CD4-positive, alpha-beta T cell treated with Interleukin-2 at 100 ng/mL for 4 hours (primary cell): Measurements from ENCODE around the gene COL18A1.
"Not testable (repeated sequence)": the region's sequence is repeated elsewhere in the genome, so short reads cannot be mapped to it uniquely, and the experiment has no call there.

Source experiments
- DNase-seq: peaks from one replicate; pipeline ENCODE4 v3.0.0-alpha.2; 2020; ENCODE audit warnings: low spot score

The COL18A1 gene

DNA sequence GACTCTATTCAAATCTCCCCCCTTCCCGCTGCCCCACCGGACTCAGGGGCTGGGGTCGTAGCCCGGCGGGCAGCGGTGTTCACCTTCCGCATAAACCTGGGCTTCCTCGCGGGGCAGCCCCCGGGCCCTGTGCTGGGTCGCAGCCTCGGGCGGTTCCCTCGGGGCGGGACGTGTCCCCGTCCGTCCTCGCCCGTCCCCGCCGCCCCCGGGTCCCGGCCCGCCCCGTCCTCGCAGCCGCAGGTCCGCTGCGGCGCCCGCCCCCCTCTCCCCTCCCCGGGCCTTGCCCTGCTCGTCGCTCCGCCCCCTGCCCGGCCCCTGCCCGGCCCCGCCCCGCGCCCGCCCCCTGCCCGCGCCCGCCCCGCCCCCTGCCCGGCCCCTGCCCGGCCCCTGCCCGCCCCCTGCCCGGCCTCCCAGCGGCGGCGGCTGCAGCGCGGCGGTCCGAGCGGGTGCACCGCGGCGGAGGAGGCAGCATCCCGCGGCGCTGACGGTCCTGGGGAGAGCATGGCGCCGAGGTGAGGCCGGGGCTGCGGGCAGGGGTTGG is at the start of gene COL18A1:
COL18A1 (plus strand) TSS at position 436 of the 541 bp plus-strand sequence; CDS start at position 502, 66 bp downstream.
- DNase-seq, result peak; percentile 7

GRCh38 chr21:45355573-45355972 is 49.4 kb upstream of the COL18A1 start:
- DNase-seq, result no peak

- no peak for DNase-seq
Measured at GRCh38 chr21:45356251-45356650, 48.7 kb upstream of the COL18A1 start.

DNA sequence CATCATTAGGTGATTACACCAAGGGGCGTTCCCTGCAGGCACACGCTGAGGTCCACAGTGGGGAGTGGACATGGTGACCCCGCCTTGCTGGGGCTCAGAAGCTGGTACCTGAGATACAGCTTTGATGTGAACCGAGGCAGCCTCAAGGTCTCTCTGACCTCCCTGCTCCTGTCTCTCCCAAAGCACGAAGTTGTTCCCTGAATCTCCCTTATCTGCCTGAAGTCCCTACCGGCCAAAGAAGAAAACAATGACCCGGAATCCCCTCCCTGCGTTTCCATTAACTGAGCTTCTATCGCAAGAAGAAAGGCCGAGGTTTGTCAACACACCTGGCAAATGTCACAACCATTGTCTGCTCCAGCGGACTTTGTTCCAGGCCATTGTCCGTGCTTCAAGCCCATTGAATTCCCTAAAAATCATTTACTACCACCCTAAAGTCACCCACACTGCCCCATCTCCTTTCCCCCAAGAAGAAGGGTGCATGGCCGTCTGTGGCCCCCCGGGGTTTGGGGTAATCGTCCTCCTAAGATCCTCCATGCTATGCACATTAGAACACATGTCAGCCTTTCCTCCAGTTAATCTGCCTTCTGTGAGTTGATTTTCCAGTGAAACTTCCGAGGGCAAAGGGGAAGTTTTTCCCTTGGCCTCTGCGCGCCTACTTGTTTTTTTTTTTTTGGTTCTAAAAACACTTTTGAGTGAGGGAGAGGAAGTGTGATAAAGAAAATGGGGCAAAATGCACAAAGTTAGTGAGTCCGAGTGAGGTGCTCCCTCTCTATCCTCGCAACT is 48.1 kb upstream of the COL18A1 start:
- no peak for DNase-seq

DNA sequence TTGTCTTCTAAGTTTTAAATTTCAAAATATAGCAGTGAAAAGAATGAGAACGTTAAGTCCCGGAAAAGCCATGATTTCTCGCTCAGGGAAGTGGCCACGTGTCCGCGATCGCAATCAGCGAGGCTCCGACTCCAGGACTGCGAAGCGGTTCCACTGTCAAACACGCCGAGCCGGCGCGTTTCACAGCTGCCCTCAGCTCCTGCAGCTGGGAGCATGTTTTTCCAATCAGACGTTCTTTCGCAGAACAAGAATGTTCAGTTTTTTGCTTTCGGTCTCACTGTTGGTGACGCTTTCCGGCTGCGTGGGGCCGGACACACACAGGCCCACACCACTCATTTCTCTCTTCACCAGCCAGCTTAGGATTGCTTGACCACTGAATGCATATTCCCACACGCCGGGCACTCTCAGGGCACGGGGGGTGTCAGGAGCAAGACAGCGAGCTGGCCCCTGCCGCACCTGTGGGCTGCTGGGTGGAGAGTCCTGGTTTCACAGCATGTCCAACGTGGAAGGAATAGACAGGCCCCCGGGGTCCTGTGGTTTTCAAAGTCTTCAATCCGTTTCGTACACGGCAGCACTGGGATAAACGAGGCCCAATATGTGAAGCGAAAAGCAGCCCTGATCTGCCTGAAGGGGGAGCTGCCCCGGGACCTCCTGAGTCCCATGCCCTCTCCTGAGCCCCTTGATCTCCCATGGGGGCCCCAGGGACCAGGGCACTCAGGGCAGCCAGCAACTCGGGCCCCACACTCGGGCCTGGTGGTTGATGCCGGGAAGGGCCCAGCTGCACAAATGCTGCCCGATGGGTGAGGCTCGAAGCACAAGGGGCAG is 47.3 kb upstream of the COL18A1 start:
- no peak for DNase-seq

GRCh38 chr21:45358261-45358670 is 46.7 kb upstream of the COL18A1 start:
- no peak for DNase-seq

DNA sequence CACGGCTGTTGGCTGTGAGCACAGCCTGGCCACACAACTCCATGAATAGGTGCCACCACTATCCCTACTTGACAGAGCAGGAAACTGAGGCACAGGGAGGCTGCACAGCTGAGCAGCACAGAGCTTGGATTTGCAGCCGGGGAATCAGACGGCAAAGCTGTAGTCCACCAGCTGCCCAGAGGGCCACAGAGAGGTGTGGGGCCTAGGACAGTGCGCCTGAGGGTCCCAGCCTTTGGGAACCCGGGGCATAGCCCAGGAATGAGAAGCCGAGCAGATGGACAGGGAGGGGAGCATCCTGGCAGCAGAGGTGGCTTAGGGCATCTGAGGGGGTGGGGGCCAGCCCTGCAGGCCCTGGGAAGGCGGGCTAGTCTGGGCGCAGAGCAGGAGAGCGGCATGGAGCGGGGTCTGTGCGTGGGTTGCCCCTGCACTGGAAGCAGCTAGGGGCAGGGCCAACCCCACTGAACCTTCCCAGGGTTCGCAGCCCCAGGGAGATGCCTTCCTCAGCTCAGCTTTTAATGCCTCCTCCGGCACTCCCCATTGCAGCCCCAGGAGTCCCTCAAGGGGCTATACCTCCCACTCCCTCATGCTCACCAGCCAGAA is 46.2 kb upstream of the COL18A1 start:
- no peak for DNase-seq

DNA sequence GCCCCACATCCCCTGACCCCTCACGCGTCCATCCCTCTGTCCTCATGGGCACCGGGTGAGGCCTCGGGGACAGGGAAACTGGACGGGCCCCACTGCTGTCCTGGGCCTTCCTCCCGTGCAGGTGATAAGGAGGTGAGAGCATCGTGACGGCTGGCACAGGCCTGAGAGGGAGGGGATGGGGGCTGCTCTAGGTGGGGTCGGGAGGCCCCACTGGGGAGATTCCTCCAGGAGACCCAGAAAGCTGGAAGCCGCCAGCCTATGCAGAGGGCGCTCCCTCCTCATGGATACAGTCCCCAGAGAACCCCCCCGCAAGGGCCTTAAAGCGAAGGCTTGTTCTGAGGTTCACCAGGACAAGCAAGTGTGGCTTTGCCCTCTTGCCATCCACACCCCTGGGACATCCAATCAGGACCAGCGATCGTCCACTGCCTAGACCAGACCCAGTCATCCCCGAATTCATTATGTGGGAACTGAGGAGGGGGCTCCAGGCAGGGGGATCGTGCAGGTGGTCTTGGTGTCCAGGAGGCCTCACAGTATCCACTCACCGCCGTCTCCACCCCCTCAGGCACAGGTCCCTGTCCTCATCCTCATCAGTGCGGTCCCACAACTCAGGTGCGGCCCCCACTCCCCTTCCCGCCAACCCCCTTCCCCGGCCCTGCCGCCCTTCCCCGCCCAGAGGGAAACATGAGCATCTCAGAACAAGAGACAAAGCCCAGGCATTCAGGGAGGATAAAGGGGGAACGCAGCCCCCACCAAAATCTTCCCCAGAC is 45.3 kb upstream of the COL18A1 start:
- no peak for DNase-seq

DNA sequence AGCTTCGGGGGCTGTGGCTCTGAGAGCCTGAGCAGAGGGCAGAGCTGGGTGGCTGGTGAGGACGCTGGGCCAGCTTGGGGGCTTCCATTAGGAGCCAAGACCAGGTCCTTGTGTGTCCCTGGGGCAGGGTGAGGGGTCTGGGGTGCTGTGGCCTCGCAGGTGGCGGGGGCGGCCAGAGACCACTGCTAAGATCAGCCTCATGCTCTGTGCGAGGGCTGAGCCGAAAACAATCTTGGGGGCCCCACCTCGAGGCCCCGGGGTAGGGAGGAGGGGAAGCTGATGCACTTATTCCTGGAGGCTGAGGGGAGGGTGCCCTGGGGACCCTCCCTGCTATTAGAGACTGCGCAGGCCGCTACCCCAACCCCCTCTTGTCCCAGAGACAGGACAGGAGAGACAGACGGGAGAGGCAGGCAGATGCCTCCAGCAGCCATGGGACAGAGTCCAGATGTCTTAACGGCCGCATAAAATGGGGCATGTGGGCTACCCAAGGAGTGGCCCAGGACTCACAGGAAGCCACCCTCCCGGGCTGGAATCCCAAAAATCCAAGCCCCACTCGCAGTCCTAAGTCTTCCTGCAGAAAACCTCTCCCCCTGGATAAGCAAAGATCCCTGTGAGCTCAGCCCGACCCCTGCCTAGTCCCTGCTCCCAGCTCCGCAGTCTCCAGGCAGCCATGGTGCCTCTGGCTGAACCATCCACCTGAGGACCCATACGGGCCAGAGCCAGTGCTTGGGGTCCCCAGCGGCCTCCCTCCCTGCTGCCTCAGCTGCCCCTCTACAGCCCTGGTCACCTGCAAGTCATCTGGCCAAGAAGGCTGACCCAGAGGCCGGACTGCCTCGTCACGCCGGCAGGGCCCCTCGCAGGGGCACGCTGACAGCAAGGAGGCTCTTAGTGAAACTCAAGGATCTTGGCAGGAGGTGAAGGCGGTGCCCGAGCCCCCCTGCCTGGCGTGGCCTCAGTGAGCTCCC is 43.6 kb upstream of the COL18A1 start:
- no peak for DNase-seq

DNA sequence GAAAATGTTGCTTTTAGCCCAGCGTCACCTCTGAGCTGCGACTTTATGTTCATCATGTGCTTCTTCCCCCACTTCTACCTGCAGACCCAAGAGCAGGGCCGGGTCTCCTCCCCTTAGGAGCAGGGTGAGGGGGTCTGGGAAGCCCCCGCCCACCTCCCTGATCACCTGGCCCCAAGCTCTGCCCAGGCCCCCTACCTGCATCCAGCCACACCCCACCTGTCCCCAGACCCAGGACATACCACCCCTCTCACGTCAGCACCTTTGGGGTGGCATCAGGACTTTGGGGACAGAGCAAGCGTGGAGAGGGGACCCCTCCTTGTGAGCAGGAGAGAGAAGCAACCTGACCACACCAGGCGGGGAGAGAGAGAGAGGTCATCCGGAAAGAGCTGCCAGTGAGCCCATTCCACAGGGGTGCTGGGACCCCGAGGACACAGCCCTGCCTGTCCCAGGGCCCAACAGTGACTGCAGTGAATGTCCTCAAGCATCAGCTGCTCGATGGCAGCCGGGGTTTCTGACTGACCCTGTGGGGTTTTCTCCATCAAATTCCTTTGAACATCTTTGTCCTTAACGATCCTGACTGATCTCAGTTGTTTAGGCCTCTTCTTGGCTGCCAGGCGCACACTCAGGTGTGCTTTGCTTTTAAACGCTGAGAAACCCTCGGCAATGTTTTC is 42.8 kb upstream of the COL18A1 start:
- no peak for DNase-seq

- DNase-seq, result no peak
Measured at GRCh38 chr21:45362748-45363145, 42.2 kb upstream of the COL18A1 start.

DNA sequence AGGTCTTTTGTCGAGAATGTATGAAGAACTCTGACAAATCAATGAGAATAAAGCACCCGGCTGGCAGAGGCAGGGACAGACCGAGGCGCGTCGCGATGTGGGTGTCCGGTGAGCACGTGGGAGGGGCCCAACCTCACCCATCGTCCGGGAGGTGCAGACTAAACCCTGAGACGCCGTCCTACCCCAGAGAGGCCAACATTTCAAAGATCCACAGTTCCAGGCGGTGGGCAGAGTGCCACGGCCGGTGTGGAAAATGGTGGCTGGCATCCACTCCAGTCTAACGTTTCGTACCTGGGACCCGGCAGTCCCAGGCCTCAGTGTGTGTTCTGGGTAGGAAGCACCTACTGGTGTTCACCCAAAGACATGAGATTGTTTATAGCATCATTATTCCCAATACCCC is 41.7 kb upstream of the COL18A1 start:
- DNase-seq, result not testable (repeated sequence)

- DNase-seq, result peak; percentile 34
Measured at GRCh38 chr21:45363921-45364467, 41.0 kb upstream of the COL18A1 start.

GRCh38 chr21:45364468-45365185 is 40.3 kb upstream of the COL18A1 start:
- DNase-seq, result no peak

- DNase-seq, result no peak
Measured at GRCh38 chr21:45365186-45365607, 39.8 kb upstream of the COL18A1 start.

DNA sequence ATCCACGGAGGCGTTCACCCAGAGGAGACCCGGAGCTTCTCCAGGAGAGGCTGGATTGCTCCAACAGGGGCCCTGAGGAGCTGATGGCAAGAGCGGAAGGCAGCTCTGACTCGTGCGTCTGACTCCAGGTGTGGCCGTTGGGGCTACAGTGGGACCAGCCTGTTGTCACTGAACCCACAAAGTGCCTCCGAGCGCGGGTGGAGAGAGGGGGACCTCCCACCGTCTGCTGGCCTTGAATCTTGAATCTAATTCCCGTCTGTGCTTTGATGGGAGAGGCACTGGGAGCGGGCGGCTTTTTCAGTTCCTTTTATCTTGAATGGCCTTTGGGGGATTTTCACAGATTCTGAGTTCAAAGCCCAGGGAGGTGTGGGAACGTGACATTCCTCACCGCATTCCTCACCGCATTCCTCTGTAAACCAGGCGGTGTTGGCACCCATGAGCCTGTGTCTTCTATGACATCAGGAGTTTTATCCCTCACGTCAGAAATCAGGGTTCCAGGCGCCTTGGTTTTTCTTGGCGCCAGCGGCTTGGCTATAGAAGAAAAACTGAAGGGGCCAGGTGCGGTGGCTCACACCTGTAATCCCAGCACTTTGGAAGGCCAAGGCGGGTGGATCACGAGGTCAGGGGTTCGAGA is 39.2 kb upstream of the COL18A1 start:
- no peak for DNase-seq

DNA sequence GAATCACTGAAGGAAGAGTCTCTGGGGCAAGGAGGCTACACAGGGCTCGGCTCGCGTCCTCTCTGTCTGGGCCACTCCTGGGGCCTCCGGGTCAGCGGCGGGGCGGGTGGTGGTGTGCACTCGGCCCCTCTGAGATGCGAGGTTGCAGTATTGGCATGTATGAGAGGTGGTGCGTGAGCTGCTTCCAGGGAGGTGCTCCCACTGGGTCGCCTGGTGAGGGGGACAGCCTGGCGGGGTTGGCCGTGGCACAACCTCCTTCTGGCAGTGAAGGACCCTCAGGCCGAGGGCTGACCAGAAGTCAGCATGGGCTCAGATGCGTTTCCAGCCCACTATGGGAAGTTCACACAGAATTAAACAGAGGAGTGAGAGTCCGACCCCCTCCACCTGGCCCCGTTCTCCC is 38.5 kb upstream of the COL18A1 start:
- no peak for DNase-seq

GRCh38 chr21:45366931-45367401 is 38.0 kb upstream of the COL18A1 start:
- DNase-seq, result no peak
